ENCODE results near the gene ATG5.
A peak's percentile ranks its signal among the peaks of the same experiment; 100 is the strongest.

ATG5 gene

DNA sequence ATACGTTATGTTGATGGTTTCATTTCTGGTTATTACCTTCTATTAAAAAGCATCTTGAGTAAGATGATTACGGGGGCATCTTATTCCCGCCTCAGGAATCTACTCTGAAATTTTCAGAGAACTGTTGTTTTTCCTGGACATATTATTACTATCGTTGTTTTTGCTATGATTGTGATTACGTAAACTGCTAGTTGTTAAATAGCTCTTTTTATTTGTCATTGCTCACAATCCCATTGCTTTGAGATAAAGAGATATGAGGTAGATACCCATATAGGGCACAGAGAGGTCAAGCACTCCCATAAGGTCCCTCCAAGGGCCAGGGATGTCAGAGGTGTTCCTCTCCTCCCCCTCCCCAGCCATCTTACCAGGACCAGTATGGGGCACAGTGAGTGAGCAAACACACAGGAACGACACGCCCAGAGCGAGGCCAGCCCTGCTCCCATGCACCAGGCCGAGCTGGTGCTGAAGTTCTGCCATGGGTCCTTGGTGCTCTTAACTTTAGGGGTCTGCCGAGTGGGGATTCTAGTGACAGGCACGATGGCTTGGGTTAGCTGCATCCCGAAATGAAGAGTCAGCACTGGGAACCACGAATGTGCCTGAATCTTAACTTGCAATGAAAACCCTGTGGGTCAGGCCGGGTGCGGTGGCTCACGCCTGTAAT is 189.5 kb downstream of the ATG5 start:
- DNase-seq (ENCODE audit: insufficient read length, low spot score): no peak
- no peak for FAIRE-seq

DNA sequence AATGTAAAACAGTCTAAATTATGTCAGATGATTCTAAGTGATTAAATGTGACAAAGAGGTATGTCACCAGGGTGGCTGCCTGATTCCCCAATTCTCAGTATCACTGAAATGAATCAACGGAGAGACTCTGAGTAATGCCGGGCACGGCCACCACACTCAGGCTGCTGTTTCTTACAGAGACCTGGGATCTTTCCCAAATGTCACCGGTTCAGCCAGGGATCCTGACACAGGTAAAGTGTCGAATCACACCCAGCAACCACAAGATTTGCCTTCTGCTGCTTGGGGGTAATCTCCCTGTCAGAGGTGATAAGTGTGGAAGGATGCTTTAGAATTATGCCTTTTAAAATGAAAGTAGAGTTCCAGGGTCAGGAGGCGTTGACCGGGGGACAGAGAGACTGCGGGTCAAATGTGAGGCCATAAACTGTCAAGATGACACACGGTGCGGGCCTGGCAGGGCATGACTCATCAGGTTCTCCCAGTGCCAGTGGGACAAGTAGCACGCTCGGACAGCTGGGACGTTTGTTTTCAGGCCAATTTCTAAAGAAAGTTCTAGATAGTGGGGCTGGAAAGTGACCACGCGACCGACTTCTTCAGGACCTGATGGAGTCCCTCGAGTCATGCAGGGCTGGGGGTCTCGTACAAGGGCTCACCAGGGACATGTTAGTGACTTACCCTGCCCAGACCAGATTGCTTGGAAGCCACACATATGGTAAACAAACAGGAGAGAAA is 190.5 kb downstream of the ATG5 start:
- peak; percentile 61 for DNase-seq (ENCODE audit: insufficient read length, low spot score)

More for the DNA sequence above, 190.5 kb downstream of the ATG5 start:
- FAIRE-seq: no peak

Data from HTR-8/SVneo (cell line).